Endothelial cell (in vitro differentiated cells): ENCODE data around the gene AKR1C1. TPM values are rescaled to one million over a fixed set of nuclear protein-coding genes. Genes with fewer than 3 reads are reported as not detected.
"Not testable (repeated sequence)": the region's sequence is repeated elsewhere in the genome, so short reads cannot be mapped to it uniquely, and the experiment has no call there.

Experiments used
- DNase-seq: peaks from one replicate; pipeline ENCODE4 v3.0.0; 2021; ENCODE audit warnings: low spot score
- H3K27ac Mint-ChIP-seq: one replicate; pipeline ENCODE4 v1.8.0; 2021; ENCODE audit warnings: mixed read lengths, inconsistent platforms; ENCODE audit not compliant: unreplicated experiment
- H3K27me3 Mint-ChIP-seq: one replicate; pipeline ENCODE4 v1.8.0; 2021; ENCODE audit warnings: mild to moderate bottlenecking, moderate library complexity, mixed read lengths, inconsistent platforms; ENCODE audit not compliant: unreplicated experiment
- H3K36me3 Mint-ChIP-seq: one replicate; pipeline ENCODE4 v1.8.0; 2021; ENCODE audit warnings: mild to moderate bottlenecking, low read depth, mixed read lengths, inconsistent platforms; ENCODE audit not compliant: unreplicated experiment
- H3K4me1 Mint-ChIP-seq: one replicate; pipeline ENCODE4 v1.8.0; 2021; ENCODE audit warnings: mild to moderate bottlenecking, mixed read lengths, inconsistent platforms; ENCODE audit not compliant: unreplicated experiment
- H3K4me3 Mint-ChIP-seq: one replicate; pipeline ENCODE4 v1.8.0; 2021; ENCODE audit warnings: mild to moderate bottlenecking, mixed read lengths, inconsistent platforms; ENCODE audit not compliant: unreplicated experiment
- H3K9me3 Mint-ChIP-seq: one replicate; pipeline ENCODE4 v1.8.0; 2021; ENCODE audit warnings: mixed read lengths, inconsistent platforms; ENCODE audit not compliant: unreplicated experiment
- CTCF ChIP-seq: fragments of 200-600 bp; sonication (generic); IDR thresholded peaks from one replicate; pipeline ENCODE4 v1.5.0; 2021; ENCODE audit warnings: antibody characterized with exemption; ENCODE audit not compliant: unreplicated experiment
- total RNA-seq: library from RNA; stranded (reverse); fragmentation: NEBNext Ultra II Directional; extraction: Animal tissue kit (Norgen Biotek cat#: 25700); gene quantifications from one replicate; pipeline ENCODE4 v1.2.1, GENCODE V29; 2021; ENCODE audit not compliant: unreplicated experiment

Gene AKR1C1
- total RNA-seq, 1 donor from 2014 or later, result 1.6 TPM

GRCh38 chr10:5021624-5022290 is 58.5 kb downstream of the AKR1C1 start:
- DNase-seq, H3K4me1 Mint-ChIP-seq, H3K9me3 Mint-ChIP-seq, H3K4me3 Mint-ChIP-seq, H3K36me3 Mint-ChIP-seq, H3K27ac Mint-ChIP-seq, H3K27me3 Mint-ChIP-seq: not testable (repeated sequence)

DNA sequence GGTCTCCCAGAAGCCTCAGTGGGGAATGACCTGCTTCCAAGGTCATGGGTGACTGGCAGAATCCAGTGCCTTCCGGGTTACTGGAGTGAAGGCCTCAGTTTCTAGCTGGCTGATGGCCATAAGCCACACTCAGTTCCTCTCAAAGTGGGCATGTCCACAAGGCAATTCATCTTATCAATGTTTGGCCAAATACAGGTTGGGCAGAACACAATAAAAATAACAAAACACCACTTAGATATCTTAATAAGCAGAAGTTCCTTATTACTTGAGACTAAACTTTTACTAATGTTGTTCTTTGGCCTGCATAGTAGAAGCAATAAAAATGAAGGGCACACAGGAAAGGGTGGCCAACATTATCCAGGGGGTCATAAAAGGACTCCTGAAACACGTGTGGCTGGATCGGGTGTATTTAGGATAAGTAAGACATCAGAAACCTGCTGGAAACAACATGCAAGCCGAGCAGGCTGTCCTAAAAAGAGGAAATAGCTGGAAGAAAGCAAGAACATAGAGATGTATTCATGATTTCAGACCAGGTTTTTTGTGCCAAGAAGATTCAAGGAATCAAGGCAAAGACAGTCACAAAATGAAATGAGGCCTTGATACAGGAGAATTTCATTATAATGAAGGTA is 60.1 kb downstream of the AKR1C1 start:
- Mint-ChIP-seq H3K27ac (no peak overlapping the region), H3K27me3 (no peaks in the 10 kb centered on the region), H3K9me3 (no peaks in the 10 kb centered on the region), H3K4me1 (peaks cover 6% of the 10 kb centered on the region), H3K36me3 (no peaks in the 10 kb centered on the region), H3K4me3 (no peak overlapping the region)
- DNase-seq, result no peak
- no peak for TF ChIP-seq CTCF

DNA sequence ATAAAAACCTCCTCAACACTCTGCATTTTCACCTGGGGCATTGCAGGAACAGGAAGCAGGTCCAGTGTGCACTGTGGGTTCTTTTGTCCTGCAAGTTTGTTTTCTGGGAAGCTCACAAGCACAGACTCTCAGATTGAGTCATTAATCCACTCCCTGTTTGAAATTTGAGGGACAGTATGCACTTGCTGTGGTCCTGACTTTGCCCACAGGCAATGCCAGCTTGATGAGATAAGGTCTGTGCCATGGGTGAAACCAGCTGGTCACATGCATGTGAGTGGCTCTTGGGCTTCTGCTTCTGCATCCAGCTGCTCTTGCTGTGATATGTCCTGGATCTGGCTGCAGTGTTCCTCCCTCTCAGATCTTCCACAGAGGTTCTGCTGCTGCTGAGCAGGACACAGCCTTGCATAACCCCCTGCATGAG is 62.3 kb downstream of the AKR1C1 start:
- H3K27ac Mint-ChIP-seq, H3K4me3 Mint-ChIP-seq, H3K4me1 Mint-ChIP-seq, DNase-seq, H3K9me3 Mint-ChIP-seq, H3K36me3 Mint-ChIP-seq, H3K27me3 Mint-ChIP-seq: not testable (repeated sequence)

DNA sequence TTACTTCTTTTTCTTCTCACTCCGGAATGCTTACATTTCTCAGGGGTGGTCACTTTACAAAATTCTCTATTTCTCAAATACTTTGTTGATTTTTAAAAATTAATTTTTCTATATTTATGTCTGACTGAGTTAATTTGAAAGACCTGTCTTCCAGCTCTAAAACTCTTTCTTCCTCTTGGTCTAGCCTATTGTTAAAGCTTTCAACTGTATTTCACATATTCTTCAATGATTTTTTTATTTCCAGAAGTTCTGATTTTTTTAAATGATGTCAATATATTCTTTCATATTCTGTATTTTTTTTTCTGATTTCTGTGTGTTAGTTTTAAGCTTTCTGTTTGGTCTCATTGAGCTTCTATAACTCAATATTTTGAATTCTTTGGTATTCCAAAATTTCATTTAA is 67.8 kb downstream of the AKR1C1 start:
- no peak for DNase-seq
- H3K4me3 Mint-ChIP-seq, result no peak overlapping the region
- H3K36me3 Mint-ChIP-seq, result no peaks in the 10 kb centered on the region
- H3K27me3 Mint-ChIP-seq, result no peaks in the 10 kb centered on the region
- no peaks in the 10 kb centered on the region for H3K4me1 Mint-ChIP-seq
- no peaks in the 10 kb centered on the region for H3K9me3 Mint-ChIP-seq
- H3K27ac Mint-ChIP-seq, result no peak overlapping the region
- no peak for TF ChIP-seq CTCF

GRCh38 chr10:5031588-5031987 is 68.4 kb downstream of the AKR1C1 start:
- not testable (repeated sequence) for H3K27me3 Mint-ChIP-seq, H3K36me3 Mint-ChIP-seq, DNase-seq, H3K9me3 Mint-ChIP-seq, H3K4me1 Mint-ChIP-seq, H3K27ac Mint-ChIP-seq
- H3K4me3 Mint-ChIP-seq, result peak overlapping the region; percentile 5

GRCh38 chr10:5032444-5032843 is 69.2 kb downstream of the AKR1C1 start:
- not testable (repeated sequence) for DNase-seq, H3K27me3 Mint-ChIP-seq, H3K9me3 Mint-ChIP-seq, H3K4me1 Mint-ChIP-seq, H3K4me3 Mint-ChIP-seq, H3K36me3 Mint-ChIP-seq, H3K27ac Mint-ChIP-seq

Other genes with a start within 250 kb of the AKR1C1 start
- 6.2 TPM for gene AKR1E2, start 137.2 kb upstream of the AKR1C1 start, total RNA-seq
- gene AKR1C2, start 40.4 kb downstream of the AKR1C1 start, total RNA-seq, result not detected
- gene AKR1C3, start 131.0 kb downstream of the AKR1C1 start, total RNA-seq, result 2.8 TPM
- not detected for gene AKR1C8, start 221.7 kb downstream of the AKR1C1 start, total RNA-seq
- gene AKR1C4, start 233.4 kb downstream of the AKR1C1 start, total RNA-seq, result not detected